HEK293 (cell line): ENCODE data around the gene PLA2G4E.

Experiments
- CTCF ChIA-PET: fragments of 350-600 bp; formaldehyde crosslinking; extraction: SDS; loops from one replicate; lab custom pipeline; 2021; ENCODE audit warnings: antibody characterized with exemption; lab: Yijun Ruan, JAX
- POLR2A ChIA-PET: fragments of 300-600 bp; formaldehyde crosslinking; extraction: SDS; loops from one replicate; lab custom pipeline; 2020; ENCODE audit warnings: antibody characterized with exemption, inconsistent platforms; lab: Yijun Ruan, JAX
- H3K27ac ChIP-seq: fragments of 200-500 bp; sonication (Bioruptor generic); 2 replicates; pipeline ENCODE4 v1.5.1; 2014; ENCODE audit warnings: low read depth, low read length, control low read depth, inconsistent platforms; ENCODE audit errors: extremely low read depth
- H3K36me3 ChIP-seq, 2 experiments: fragments of 200-500 bp in 1 of 2; sonication (Bioruptor generic) in 1 of 2; 1 replicate in 1 of 2; 2 replicates in 1 of 2; pipeline ENCODE4 v1.5.1; 2014 to 2017; ENCODE audit warnings: inconsistent platforms in 2 of 2, low read length in 2 of 2; ENCODE audit not compliant: control insufficient read depth in 2 of 2, insufficient read depth in 1 of 2
- H3K4me1 ChIP-seq: fragments of 200-500 bp; sonication (Bioruptor generic); 2 replicates; pipeline ENCODE4 v1.5.1; 2014; ENCODE audit warnings: mild to moderate bottlenecking, low read length, inconsistent platforms; ENCODE audit not compliant: control insufficient read depth, insufficient read depth
- H3K4me3 ChIP-seq: 2 replicates; pipeline ENCODE4 v1.5.1; 2011; ENCODE audit warnings: low read depth, mild to moderate bottlenecking, control low read depth, low read length, moderate library complexity
- H3K9me3 ChIP-seq: fragments of 200-500 bp; sonication (Bioruptor generic); 2 replicates; pipeline ENCODE4 v1.5.1; 2014; ENCODE audit warnings: low read depth, low read length, inconsistent platforms; ENCODE audit not compliant: control insufficient read depth, insufficient read depth
- HOXA7 ChIP-seq: sonication (generic); formaldehyde crosslinking; IDR thresholded peaks from 2 replicates; pipeline ENCODE4 v1.8.1; 2022; ENCODE audit warnings: missing genetic modification reagents, borderline replicate concordance
- KLF10 ChIP-seq: fragments of 450-650 bp; IDR thresholded peaks from 2 replicates; pipeline ENCODE4 v1.5.1; 2018; ENCODE audit warnings: missing biosample characterization, mild to moderate bottlenecking, missing genetic modification characterization
- MEIS1 ChIP-seq: sonication (generic); formaldehyde crosslinking; IDR thresholded peaks from 2 replicates; pipeline ENCODE4 v1.8.1; 2022; ENCODE audit warnings: missing genetic modification reagents, mild to moderate bottlenecking, borderline replicate concordance
- MZF1 ChIP-seq: fragments of 450-650 bp; formaldehyde crosslinking; IDR thresholded peaks from 2 replicates; pipeline ENCODE4 v1.5.1; 2017; ENCODE audit warnings: missing biosample characterization, missing genetic modification characterization, borderline replicate concordance
- PRDM10 ChIP-seq: fragments of 450-650 bp; formaldehyde crosslinking; IDR thresholded peaks from 2 replicates; pipeline ENCODE4 v1.5.1; 2016; ENCODE audit warnings: missing biosample characterization, missing genetic modification characterization
- SCRT1 ChIP-seq: fragments of 450-650 bp; formaldehyde crosslinking; IDR thresholded peaks from 2 replicates; pipeline ENCODE4 v1.5.1; 2016; ENCODE audit warnings: missing biosample characterization, missing genetic modification characterization, borderline replicate concordance
- SCRT2 ChIP-seq: fragments of 450-650 bp; formaldehyde crosslinking; IDR thresholded peaks from 2 replicates; pipeline ENCODE4 v1.5.1; 2016; ENCODE audit warnings: missing biosample characterization, missing genetic modification characterization
- SP3 ChIP-seq: fragments of 450-650 bp; formaldehyde crosslinking; IDR thresholded peaks from 2 replicates; pipeline ENCODE4 v1.5.1; 2016; ENCODE audit warnings: missing biosample characterization, missing genetic modification characterization
- ZEB2 ChIP-seq: fragments of 450-650 bp; formaldehyde crosslinking; IDR thresholded peaks from 2 replicates; pipeline ENCODE4 v1.5.1; 2016; ENCODE audit warnings: missing biosample characterization, missing genetic modification characterization
- ZIC2 ChIP-seq: fragments of 450-650 bp; formaldehyde crosslinking; IDR thresholded peaks from 2 replicates; pipeline ENCODE4 v1.5.1; 2016; ENCODE audit warnings: missing biosample characterization, missing genetic modification characterization
- ZNF114 ChIP-seq: fragments of 450-650 bp; formaldehyde crosslinking; IDR thresholded peaks from 2 replicates; pipeline ENCODE4 v1.5.0; 2017; ENCODE audit warnings: missing biosample characterization, missing genetic modification characterization
- ZNF202 ChIP-seq: fragments of 450-650 bp; formaldehyde crosslinking; IDR thresholded peaks from 2 replicates; pipeline ENCODE4 v1.5.1; 2016; ENCODE audit warnings: missing biosample characterization, missing genetic modification characterization, borderline replicate concordance
- ZNF394 ChIP-seq: fragments of 450-650 bp; formaldehyde crosslinking; IDR thresholded peaks from 2 replicates; pipeline ENCODE4 v1.5.1; 2016; ENCODE audit warnings: missing biosample characterization, missing genetic modification characterization, mild to moderate bottlenecking, moderate library complexity, borderline replicate concordance
- ZNF626 ChIP-seq: fragments of 450-650 bp; sonication (Bioruptor Pico); formaldehyde crosslinking; IDR thresholded peaks from 2 replicates; pipeline ENCODE4 v1.5.1; 2018; ENCODE audit warnings: missing biosample characterization, missing genetic modification characterization, inconsistent platforms
- ZNF639 ChIP-seq: fragments of 450-650 bp; formaldehyde crosslinking; IDR thresholded peaks from 2 replicates; pipeline ENCODE4 v1.5.1; 2016; ENCODE audit warnings: missing biosample characterization, missing genetic modification characterization
- ZNF660 ChIP-seq: fragments of 450-650 bp; IDR thresholded peaks from 2 replicates; pipeline ENCODE4 v1.5.1; 2018; ENCODE audit warnings: missing biosample characterization, mild to moderate bottlenecking, missing genetic modification characterization
- ZNF768 ChIP-seq: fragments of 450-650 bp; formaldehyde crosslinking; IDR thresholded peaks from 2 replicates; pipeline ENCODE4 v1.5.1; 2018; ENCODE audit warnings: missing biosample characterization, mild to moderate bottlenecking, missing genetic modification characterization
- ZNF791 ChIP-seq: fragments of 450-650 bp; formaldehyde crosslinking; IDR thresholded peaks from 2 replicates; pipeline ENCODE4 v1.5.1; 2016; ENCODE audit warnings: missing biosample characterization, missing genetic modification characterization
- ZNF843 ChIP-seq: fragments of 450-650 bp; formaldehyde crosslinking; IDR thresholded peaks from 2 replicates; pipeline ENCODE4 v1.5.1; 2016; ENCODE audit warnings: missing biosample characterization, missing genetic modification characterization
- ZSCAN23 ChIP-seq: fragments of 450-650 bp; formaldehyde crosslinking; IDR thresholded peaks from 2 replicates; pipeline ENCODE4 v1.5.1; 2016; ENCODE audit warnings: missing biosample characterization, missing genetic modification characterization
- TF ChIP-seq, protein P1 (sequence below): fragments of 450-650 bp; formaldehyde crosslinking; IDR thresholded peaks from 2 replicates; pipeline ENCODE4 v1.5.1; 2016; ENCODE audit warnings: missing biosample characterization, missing genetic modification characterization
- TF ChIP-seq, protein P2 (sequence below): fragments of 450-650 bp; formaldehyde crosslinking; IDR thresholded peaks from 2 replicates; pipeline ENCODE4 v1.5.1; 2016; ENCODE audit warnings: missing biosample characterization, missing genetic modification characterization, low read depth
- TF ChIP-seq, protein P3 (sequence below): fragments of 450-650 bp; IDR thresholded peaks from 2 replicates; pipeline ENCODE4 v1.5.1; 2018; ENCODE audit warnings: missing biosample characterization, missing genetic modification characterization

PLA2G4E gene

DNA sequence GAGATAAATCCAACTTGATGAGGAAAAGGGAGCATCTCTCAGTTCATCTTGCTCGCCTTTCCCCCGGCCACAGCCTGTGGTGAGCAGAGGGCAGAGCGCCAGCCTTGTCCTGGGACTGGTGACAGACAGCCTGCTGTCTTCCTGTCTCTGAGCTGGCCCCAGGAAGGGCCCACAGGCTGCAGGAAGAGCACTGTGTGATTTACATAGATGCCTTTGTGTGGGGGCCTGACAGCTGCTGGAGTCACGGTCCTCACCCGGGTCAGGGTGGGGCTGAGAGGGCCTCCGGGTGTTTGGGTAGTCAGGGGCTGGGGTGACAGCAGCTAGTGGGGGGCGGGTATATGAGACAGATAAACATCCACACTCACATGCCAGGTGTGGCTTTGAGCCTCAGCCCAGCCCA, 44.2 kb upstream of the PLA2G4E start (continued):
- TF ChIP-seq, protein P1, sequence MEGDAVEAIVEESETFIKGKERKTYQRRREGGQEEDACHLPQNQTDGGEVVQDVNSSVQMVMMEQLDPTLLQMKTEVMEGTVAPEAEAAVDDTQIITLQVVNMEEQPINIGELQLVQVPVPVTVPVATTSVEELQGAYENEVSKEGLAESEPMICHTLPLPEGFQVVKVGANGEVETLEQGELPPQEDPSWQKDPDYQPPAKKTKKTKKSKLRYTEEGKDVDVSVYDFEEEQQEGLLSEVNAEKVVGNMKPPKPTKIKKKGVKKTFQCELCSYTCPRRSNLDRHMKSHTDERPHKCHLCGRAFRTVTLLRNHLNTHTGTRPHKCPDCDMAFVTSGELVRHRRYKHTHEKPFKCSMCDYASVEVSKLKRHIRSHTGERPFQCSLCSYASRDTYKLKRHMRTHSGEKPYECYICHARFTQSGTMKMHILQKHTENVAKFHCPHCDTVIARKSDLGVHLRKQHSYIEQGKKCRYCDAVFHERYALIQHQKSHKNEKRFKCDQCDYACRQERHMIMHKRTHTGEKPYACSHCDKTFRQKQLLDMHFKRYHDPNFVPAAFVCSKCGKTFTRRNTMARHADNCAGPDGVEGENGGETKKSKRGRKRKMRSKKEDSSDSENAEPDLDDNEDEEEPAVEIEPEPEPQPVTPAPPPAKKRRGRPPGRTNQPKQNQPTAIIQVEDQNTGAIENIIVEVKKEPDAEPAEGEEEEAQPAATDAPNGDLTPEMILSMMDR (tag by site-specific recombination), result no peak
- no peak for TF ChIP-seq MEIS1 (CRISPR knock-in tag)
- TF ChIP-seq PRDM10 (tag by site-specific recombination), result no peak
- TF ChIP-seq ZNF626, result no peak

- no peak overlapping the region for H3K4me3 ChIP-seq
- TF ChIP-seq ZNF660 (tag by site-specific recombination) (no peak), SCRT1 (tag by site-specific recombination) (no peak), ZNF639 (no peak), MZF1 (tag by site-specific recombination) (no peak), ZNF202 (tag by site-specific recombination) (no peak), ZNF114 (no peak), ZNF843 (tag by site-specific recombination) (no peak), ZNF768 (tag by site-specific recombination) (no peak), HOXA7 (CRISPR knock-in tag) (no peak), SCRT2 (tag by site-specific recombination) (no peak), ZNF791 (tag by site-specific recombination) (no peak), ZSCAN23 (no peak), ZIC2 (tag by site-specific recombination) (no peak)
- no peak overlapping the region for H3K27ac ChIP-seq
- CTCF ChIA-PET, result interaction anchor here (0.7 to 3.5 kb wide), 5 partner anchors 21 to 74 kb away, joined by 3 to 18 read pairs (median 4); no protein-coding TSS in a partner anchor
- no peaks in the 10 kb centered on the region for H3K4me1 ChIP-seq
- H3K9me3 ChIP-seq, result no peaks in the 10 kb centered on the region
- POLR2A ChIA-PET, result no interaction called here
- no peaks in the 10 kb centered on the region for H3K36me3 ChIP-seq
Measured at GRCh38 chr15:42064271-42064670, 43.4 kb upstream of the PLA2G4E start.

GRCh38 chr15:42063122-42063848, 42.4 kb upstream of the PLA2G4E start:
- no peak overlapping the region for H3K27ac ChIP-seq
- H3K4me3 ChIP-seq, result no peak overlapping the region
- H3K4me1 ChIP-seq, result no peaks in the 10 kb centered on the region
- H3K9me3 ChIP-seq, result no peaks in the 10 kb centered on the region
- H3K36me3 ChIP-seq, result no peaks in the 10 kb centered on the region
- ChIA-PET POLR2A (no interaction called here), CTCF (interaction anchor here (0.7 to 5.2 kb wide), 6 partner anchors 21 to 75 kb away, joined by 3 to 32 read pairs (median 4); no protein-coding TSS in a partner anchor)
- TF ChIP-seq KLF10 (tag by site-specific recombination) (no peak), SP3 (tag by site-specific recombination) (no peak), ZNF394 (tag by site-specific recombination) (no peak), ZSCAN23 (no peak), ZEB2 (tag by site-specific recombination) (no peak)
- TF ChIP-seq, protein P2, sequence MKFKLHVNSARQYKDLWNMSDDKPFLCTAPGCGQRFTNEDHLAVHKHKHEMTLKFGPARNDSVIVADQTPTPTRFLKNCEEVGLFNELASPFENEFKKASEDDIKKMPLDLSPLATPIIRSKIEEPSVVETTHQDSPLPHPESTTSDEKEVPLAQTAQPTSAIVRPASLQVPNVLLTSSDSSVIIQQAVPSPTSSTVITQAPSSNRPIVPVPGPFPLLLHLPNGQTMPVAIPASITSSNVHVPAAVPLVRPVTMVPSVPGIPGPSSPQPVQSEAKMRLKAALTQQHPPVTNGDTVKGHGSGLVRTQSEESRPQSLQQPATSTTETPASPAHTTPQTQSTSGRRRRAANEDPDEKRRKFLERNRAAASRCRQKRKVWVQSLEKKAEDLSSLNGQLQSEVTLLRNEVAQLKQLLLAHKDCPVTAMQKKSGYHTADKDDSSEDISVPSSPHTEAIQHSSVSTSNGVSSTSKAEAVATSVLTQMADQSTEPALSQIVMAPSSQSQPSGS (tag by site-specific recombination), result no peak
- TF ChIP-seq, protein P3, sequence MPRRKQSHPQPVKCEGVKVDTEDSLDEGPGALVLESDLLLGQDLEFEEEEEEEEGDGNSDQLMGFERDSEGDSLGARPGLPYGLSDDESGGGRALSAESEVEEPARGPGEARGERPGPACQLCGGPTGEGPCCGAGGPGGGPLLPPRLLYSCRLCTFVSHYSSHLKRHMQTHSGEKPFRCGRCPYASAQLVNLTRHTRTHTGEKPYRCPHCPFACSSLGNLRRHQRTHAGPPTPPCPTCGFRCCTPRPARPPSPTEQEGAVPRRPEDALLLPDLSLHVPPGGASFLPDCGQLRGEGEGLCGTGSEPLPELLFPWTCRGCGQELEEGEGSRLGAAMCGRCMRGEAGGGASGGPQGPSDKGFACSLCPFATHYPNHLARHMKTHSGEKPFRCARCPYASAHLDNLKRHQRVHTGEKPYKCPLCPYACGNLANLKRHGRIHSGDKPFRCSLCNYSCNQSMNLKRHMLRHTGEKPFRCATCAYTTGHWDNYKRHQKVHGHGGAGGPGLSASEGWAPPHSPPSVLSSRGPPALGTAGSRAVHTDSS (tag by site-specific recombination), result no peak
